Vagina (tissue), 2 donors: ENCODE results near the gene MRPL20.

Experiments
- POLR2A ChIP-seq, 2 donors: fragments of 450-650 bp; IDR thresholded peaks; one replicate each; pipeline ENCODE4 v1.6.1; 2017; ENCODE audit warnings: antibody characterized with exemption in 2 of 2, mild to moderate bottlenecking in 2 of 2, moderate library complexity in 2 of 2
- POLR2AphosphoS5 ChIP-seq, 2 donors: sonication (generic); formaldehyde crosslinking; IDR thresholded peaks; one replicate each; pipeline ENCODE4 v1.9.0; 2017; ENCODE audit warnings: antibody characterized with exemption in 2 of 2, mild to moderate bottlenecking in 2 of 2, low read depth in 1 of 2; ENCODE audit not compliant: insufficient read depth in 1 of 2
- TF ChIP-seq, protein P1 (sequence below), 3 experiments: fragments of 450-650 bp in 2 of 3; fragments of 200-600 bp in 1 of 3; sonication (generic) in 1 of 3; IDR thresholded peaks; one replicate each; pipeline ENCODE4 v1.5.1; 2017 to 2019; ENCODE audit warnings: antibody characterized with exemption in 3 of 3, mild to moderate bottlenecking in 2 of 3, moderate library complexity in 2 of 3

DNA sequence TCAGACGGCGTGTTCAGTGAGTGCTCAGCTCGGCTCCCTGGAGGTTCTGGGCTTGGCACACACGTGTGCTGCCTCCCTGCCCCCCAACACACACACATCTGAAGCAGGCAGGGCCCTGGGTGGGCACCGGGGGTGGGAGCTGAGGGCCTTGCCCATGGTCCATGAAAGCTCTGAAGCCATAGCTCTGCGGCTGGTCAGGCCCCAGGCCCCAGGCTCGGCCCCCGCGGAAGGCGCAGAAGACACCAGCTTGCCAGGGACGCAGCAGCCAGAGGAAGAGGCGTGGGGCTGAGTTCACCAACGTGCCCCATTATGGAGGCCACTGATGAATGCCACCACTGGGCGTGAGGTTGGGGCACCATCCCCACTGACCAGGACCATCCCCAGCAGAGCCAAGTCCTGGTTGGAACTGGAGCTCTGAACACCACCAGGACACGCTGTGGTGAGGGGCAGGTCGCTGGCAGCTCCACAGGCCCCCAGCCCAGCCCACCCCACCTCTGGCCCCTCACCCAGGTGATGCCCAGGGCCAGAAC, 36.3 kb downstream of the MRPL20 start:
- TF ChIP-seq POLR2A (IDR thresholded peaks at IDR 0.05) (no peak), POLR2AphosphoS5 (IDR thresholded peaks at IDR 0.05; ENCODE audit: insufficient read depth in 1 of 2, low read depth in 1 of 2) (no peak)
- TF ChIP-seq, protein P1, sequence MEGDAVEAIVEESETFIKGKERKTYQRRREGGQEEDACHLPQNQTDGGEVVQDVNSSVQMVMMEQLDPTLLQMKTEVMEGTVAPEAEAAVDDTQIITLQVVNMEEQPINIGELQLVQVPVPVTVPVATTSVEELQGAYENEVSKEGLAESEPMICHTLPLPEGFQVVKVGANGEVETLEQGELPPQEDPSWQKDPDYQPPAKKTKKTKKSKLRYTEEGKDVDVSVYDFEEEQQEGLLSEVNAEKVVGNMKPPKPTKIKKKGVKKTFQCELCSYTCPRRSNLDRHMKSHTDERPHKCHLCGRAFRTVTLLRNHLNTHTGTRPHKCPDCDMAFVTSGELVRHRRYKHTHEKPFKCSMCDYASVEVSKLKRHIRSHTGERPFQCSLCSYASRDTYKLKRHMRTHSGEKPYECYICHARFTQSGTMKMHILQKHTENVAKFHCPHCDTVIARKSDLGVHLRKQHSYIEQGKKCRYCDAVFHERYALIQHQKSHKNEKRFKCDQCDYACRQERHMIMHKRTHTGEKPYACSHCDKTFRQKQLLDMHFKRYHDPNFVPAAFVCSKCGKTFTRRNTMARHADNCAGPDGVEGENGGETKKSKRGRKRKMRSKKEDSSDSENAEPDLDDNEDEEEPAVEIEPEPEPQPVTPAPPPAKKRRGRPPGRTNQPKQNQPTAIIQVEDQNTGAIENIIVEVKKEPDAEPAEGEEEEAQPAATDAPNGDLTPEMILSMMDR (IDR thresholded peaks at IDR 0.05): no peak
